Kidney epithelial cell (primary cell): ENCODE measurements around the gene RANBP10. TPM values are rescaled to one million over a fixed set of nuclear protein-coding genes. Genes with fewer than 3 reads are reported as not detected.
"Not testable (repeated sequence)": the region's sequence is repeated elsewhere in the genome, so short reads cannot be mapped to it uniquely, and the experiment has no call there.

ENCODE experiments used
- DNase-seq: peaks from one replicate; pipeline ENCODE4 v3.0.0-alpha.2; 2010; ENCODE audit warnings: low read depth
- H3K27me3 ChIP-seq: 2 replicates; pipeline ENCODE4 v1.6.0; 2011; ENCODE audit warnings: low read length; ENCODE audit not compliant: control insufficient read depth, insufficient read depth
- H3K36me3 ChIP-seq: 2 replicates; pipeline ENCODE4 v1.5.1; 2011; ENCODE audit warnings: low read length; ENCODE audit not compliant: control insufficient read depth, insufficient read depth
- H3K4me3 ChIP-seq: 2 replicates; pipeline ENCODE4 v1.5.1; 2011; ENCODE audit warnings: low read depth, mild to moderate bottlenecking, control low read depth, low read length
- total RNA-seq: library from RNA; depleted of rRNA; stranded (reverse); fragments of >200 nt; gene quantifications from 2 replicates; pipeline ENCODE4 v1.2.3, GENCODE V29; 2015
- TF ChIP-seq, protein P1 (sequence below): IDR thresholded peaks from 2 replicates; pipeline ENCODE4 v1.5.1; 2011; ENCODE audit warnings: mild to moderate bottlenecking, moderate library complexity, low read length, control low read depth, inconsistent platforms; ENCODE audit not compliant: insufficient read depth, poor library complexity, severe bottlenecking

Gene RANBP10
- total RNA-seq, 1 donor from 2014 or later = 12.5 TPM

DNA sequence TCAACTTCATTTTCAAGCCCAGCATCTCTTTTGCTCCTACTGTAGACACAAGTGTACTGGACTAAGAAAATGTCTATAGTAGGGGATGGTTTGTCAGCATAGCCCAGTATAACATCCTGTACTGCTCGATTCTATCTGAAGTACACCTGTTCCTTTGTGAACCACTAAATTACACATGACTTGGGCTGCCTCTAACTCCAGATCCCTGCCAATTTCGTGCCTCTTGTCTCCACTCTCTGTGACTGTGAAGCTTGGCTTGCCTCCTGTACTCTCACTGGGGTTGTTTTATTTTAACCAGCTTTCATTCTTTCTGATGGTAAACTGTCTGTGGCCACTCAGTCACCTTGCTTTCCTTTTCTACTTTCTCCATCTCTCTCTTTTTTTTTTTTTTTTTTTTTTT is 111.7 kb downstream of the RANBP10 start:
- TF ChIP-seq, protein P1, sequence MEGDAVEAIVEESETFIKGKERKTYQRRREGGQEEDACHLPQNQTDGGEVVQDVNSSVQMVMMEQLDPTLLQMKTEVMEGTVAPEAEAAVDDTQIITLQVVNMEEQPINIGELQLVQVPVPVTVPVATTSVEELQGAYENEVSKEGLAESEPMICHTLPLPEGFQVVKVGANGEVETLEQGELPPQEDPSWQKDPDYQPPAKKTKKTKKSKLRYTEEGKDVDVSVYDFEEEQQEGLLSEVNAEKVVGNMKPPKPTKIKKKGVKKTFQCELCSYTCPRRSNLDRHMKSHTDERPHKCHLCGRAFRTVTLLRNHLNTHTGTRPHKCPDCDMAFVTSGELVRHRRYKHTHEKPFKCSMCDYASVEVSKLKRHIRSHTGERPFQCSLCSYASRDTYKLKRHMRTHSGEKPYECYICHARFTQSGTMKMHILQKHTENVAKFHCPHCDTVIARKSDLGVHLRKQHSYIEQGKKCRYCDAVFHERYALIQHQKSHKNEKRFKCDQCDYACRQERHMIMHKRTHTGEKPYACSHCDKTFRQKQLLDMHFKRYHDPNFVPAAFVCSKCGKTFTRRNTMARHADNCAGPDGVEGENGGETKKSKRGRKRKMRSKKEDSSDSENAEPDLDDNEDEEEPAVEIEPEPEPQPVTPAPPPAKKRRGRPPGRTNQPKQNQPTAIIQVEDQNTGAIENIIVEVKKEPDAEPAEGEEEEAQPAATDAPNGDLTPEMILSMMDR = no peak
- H3K4me3 ChIP-seq = no peak overlapping the region
- no peaks in the 10 kb centered on the region for H3K27me3 ChIP-seq
- H3K36me3 ChIP-seq = no peaks in the 10 kb centered on the region
- DNase-seq = no peak

- H3K36me3 ChIP-seq, H3K27me3 ChIP-seq, H3K4me3 ChIP-seq, DNase-seq: not testable (repeated sequence)
Observed at GRCh38 chr16:67693517-67694285, 112.7 kb downstream of the RANBP10 start.

DNA sequence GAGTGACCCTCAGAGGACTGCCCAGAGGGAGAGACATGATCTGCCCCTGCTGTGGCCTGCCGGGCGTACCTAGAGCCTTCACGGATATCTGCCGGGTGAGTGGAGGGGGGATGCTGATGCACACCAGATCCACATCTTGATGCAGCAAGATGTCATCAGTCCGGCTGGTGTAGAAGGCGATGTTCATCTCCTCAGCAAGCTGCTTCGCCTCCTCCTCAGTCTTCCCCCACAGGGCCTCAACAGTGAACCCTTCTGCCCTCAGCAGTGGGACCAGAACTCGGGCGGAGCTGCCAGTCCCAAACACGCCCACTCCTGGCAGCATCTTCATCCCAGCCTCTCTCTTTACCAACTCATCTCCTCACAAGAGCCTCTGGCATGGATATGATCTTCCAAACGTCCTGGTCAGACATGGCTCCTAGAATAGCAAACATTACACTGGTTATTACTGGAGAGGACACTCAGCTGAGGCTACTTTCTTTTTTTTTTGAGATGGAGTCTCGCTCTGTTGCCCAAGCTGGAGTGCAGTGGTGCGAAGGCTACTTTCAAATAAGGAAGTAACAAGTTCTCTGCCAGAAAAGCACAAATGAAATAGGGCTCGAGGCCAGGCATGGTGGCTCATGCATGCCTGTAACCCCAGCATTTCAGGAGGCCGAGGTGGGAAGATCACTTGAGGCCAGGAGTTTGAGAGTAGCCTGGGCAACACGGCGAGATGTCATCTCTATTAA is 120.8 kb downstream of the RANBP10 start:
- TF ChIP-seq, protein P1 = no peak
- Histone ChIP-seq H3K4me3 (no peak overlapping the region), H3K36me3 (peaks cover 4% of the 10 kb centered on the region), H3K27me3 (no peaks in the 10 kb centered on the region)
- DNase-seq = no peak

DNA sequence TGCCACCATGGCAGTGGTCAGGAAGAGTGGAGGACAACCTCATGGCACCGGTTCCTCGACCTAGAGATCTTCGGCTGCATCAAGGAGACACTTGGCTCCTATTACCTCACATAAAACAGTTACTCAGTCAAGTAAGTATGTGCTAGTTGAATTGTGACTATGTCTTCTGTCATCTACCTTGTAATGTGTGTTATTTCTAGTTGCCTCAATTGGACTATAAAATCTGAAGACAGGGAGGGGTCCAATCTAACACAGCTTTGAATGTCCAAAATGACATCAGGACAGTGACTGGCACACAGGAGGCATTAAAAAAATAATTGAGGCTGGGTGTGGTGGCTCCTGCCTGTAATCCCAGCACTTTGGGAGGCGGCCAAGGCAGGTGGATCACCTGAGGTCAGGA is 122.6 kb downstream of the RANBP10 start:
- peaks cover 4% of the 10 kb centered on the region for H3K36me3 ChIP-seq
- TF ChIP-seq, protein P1 = no peak
- H3K4me3 ChIP-seq = no peak overlapping the region
- H3K27me3 ChIP-seq = no peaks in the 10 kb centered on the region
- DNase-seq = no peak

DNA sequence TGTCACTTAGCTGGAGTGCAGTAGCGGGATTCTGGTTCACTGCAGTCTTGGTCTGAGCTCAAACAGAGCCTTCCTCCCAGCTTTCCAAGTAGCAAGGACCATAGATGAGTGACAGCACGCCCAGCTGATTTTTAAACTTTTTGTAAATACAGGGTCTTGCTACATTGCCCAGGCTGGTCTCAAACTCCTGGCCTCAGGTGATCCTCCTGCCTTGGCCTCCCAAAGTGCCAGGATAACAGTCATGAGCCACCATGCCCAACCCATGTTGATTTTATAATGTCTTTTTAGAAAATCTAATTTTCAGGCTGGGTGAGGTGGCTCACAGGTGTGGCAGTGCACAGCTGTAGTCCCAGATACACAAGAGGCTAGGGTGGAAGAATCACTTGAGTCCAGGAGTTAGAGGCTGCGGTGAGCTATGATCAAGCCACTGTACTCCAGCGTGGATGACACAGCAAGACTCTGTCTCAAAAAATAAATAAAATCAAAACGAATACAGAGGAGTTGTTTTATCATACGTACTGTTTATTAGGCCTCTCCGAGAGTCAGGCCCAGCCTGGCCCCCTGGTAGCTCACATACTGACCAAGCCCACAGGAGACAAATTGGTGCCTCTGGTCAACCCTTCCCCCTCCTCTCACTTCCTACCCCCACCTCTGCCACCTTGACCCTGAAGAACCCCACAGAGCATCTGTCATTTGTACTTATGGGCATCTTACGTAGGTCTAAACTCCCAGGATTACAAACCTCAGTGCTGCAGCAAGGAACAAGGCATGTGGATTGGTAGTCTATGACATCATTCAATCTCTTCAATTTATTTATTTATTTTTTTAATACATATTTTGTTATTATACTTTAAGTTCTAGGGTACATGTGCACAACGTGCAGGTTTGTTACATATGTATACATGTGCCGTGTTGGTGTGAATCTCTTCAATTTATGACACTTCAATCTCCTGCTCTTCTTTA is 126.1 kb downstream of the RANBP10 start:
- DNase-seq = no peak
- TF ChIP-seq, protein P1 = no peak
- Histone ChIP-seq H3K36me3 (peaks cover under 1% of the 10 kb centered on the region), H3K4me3 (no peak overlapping the region), H3K27me3 (no peaks in the 10 kb centered on the region)
